ENCODE results near the gene FSD2.

DNA sequence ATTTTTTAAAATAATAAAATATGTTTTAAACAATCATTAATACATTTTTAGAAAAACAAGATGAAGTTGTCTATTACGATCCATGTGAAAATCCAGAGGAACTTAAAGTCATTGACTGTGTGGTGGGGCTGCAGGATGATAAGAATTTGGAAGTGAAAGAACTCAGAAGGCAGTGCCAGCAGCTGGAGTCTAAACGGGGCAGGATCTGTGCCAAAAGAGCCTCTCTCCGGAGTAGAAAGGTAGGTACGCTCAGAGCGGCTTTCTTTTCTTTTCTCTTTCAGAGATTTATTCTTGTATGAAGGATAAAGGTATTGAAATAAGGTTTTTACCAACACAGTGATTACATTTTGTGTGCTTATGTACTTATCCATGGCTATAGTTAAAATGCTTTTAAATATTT lies 17.2 kb upstream of the FSD2 start:
- TF ChIP-seq, protein P1, sequence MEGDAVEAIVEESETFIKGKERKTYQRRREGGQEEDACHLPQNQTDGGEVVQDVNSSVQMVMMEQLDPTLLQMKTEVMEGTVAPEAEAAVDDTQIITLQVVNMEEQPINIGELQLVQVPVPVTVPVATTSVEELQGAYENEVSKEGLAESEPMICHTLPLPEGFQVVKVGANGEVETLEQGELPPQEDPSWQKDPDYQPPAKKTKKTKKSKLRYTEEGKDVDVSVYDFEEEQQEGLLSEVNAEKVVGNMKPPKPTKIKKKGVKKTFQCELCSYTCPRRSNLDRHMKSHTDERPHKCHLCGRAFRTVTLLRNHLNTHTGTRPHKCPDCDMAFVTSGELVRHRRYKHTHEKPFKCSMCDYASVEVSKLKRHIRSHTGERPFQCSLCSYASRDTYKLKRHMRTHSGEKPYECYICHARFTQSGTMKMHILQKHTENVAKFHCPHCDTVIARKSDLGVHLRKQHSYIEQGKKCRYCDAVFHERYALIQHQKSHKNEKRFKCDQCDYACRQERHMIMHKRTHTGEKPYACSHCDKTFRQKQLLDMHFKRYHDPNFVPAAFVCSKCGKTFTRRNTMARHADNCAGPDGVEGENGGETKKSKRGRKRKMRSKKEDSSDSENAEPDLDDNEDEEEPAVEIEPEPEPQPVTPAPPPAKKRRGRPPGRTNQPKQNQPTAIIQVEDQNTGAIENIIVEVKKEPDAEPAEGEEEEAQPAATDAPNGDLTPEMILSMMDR (IDR thresholded peaks at IDR 0.05): no peak
- no peak for TF ChIP-seq EZH2 (IDR thresholded peaks at IDR 0.05; ENCODE audit: borderline replicate concordance, insufficient read depth, low read depth, low read length, poor library complexity, severe bottlenecking)

Data from B cell (primary cell).